ENCODE data around the gene HDAC4. TPM values are rescaled to one million over a fixed set of nuclear protein-coding genes. Genes with fewer than 3 reads are reported as not detected.

Gene HDAC4
- polyA plus RNA-seq, 2 of the 4 experiments (the other 2 are of a cell fraction): 8.6 to 10.4 TPM

DNA sequence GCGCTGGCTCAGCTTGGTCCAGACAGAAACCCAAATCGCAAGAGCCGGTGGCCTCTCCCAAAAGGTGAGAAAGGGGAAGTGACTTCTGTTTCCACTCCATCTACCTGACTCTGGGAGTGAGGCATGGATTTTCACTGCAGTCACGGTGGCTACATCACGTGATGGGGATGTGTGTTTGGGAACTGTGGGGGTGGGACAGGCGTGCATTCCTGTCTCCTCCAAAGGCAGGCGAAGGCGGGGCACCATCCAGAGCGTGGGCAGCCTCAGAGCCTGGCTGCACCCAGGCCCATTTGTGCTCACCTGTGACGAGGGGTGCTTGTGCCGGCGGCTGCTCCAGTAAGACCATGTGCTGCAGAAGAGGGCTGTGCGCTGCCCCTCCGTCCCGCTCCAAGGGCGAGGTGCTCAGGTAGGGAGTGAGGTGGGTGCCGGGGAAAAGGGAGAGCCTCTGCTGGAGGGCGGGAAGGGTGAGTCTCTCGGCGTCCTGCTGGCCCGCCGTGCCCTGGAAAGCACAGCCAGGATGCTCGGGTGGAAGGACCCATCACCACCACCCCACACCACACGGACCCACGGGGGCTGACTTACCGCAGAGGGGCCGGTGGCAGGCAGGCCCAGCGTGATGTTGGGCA lies 266.8 kb downstream of the HDAC4 start:
- H3K4me3 ChIP-seq: no peak overlapping the region
- WGBS (ENCODE audit: missing lambda C conversion rate): 94% methylated on average over 27 of the region's 28 CpGs
- no peak overlapping the region for H3K27ac ChIP-seq
- CTCF ChIA-PET: no interaction called here
- POLR2A ChIA-PET: no interaction called here
- H3K4me2 ChIP-seq: no peak overlapping the region
- H3K4me1 ChIP-seq: no peaks in the 10 kb centered on the region
- ATAC-seq: no peak
- no peaks in the 10 kb centered on the region for H3K9me3 ChIP-seq
- no peak for FAIRE-seq
- TF ChIP-seq FOSB (CRISPR knock-in tag; IDR thresholded peaks at IDR 0.05) (no peak), CBX2 (IDR thresholded peaks at IDR 0.05; ENCODE audit: borderline replicate concordance, low read depth) (no peak), TP53 (CRISPR knock-in tag; IDR thresholded peaks at IDR 0.05) (no peak), NPAS2 (CRISPR knock-in tag; IDR thresholded peaks at IDR 0.05; ENCODE audit: borderline replicate concordance) (no peak), HDAC2 (IDR thresholded peaks at IDR 0.05) (no peak), CHD2 (IDR thresholded peaks at IDR 0.05; ENCODE audit: low read length, partially characterized antibody) (no peak), ZFP36 (IDR thresholded peaks at IDR 0.05; ENCODE audit: borderline replicate concordance, partially characterized antibody) (no peak), FOXS1 (CRISPR knock-in tag; IDR thresholded peaks at IDR 0.05) (no peak), MYC (IDR thresholded peaks at IDR 0.05; ENCODE audit: borderline replicate concordance, low read length) (no peak), RFX5 (IDR thresholded peaks at IDR 0.05) (no peak)
- no peak for DNase-seq (ENCODE audit: low read depth in 1 of 2, low spot score in 1 of 2)

DNA sequence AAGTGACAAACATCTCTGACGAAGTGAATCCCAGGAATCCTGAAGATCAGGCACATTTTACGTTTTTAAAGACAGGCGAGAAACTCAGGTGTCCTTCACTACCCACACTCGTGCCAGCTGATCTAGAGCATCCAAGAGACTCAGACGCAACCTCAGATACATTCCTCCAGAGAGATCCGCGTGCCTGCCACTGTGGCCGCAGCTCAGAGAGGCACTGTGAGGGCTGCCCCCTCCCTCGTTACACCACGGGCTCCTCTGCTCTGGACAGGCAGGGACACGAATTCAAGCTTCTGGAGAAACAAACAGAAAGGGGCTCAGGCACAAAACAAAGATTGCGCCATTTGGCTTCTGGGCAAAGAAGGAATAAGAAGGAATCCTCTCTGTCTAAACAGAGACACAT lies 268.0 kb downstream of the HDAC4 start:
- no peak for TF ChIP-seq HOXB13 (CRISPR knock-in tag; IDR thresholded peaks at IDR 0.05; ENCODE audit: low read depth)
- no peak for TF ChIP-seq POLR2AphosphoS2 (conservative IDR thresholded peaks at IDR 0.05; ENCODE audit: low read length)
- TF ChIP-seq EHMT2 (IDR thresholded peaks at IDR 0.05; ENCODE audit: low read depth): no peak
- no peak for TF ChIP-seq HDAC2 (IDR thresholded peaks at IDR 0.05)
- no peak for TF ChIP-seq NR3C1 (IDR thresholded peaks at IDR 0.05)
- TF ChIP-seq, protein P1, sequence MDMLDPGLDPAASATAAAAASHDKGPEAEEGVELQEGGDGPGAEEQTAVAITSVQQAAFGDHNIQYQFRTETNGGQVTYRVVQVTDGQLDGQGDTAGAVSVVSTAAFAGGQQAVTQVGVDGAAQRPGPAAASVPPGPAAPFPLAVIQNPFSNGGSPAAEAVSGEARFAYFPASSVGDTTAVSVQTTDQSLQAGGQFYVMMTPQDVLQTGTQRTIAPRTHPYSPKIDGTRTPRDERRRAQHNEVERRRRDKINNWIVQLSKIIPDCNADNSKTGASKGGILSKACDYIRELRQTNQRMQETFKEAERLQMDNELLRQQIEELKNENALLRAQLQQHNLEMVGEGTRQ (IDR thresholded peaks at IDR 0.05): no peak
- no peak for TF ChIP-seq CBX8 (IDR thresholded peaks at IDR 0.05)
- no peak for TF ChIP-seq RARB (CRISPR knock-in tag; IDR thresholded peaks at IDR 0.05)
- TF ChIP-seq JUNB (IDR thresholded peaks at IDR 0.05): no peak
- TF ChIP-seq, protein P2, sequence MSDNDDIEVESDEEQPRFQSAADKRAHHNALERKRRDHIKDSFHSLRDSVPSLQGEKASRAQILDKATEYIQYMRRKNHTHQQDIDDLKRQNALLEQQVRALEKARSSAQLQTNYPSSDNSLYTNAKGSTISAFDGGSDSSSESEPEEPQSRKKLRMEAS (IDR thresholded peaks at IDR 0.05): no peak
- no peak for TF ChIP-seq FOSL2 (IDR thresholded peaks at IDR 0.05)
- TF ChIP-seq FOSL2 (CRISPR knock-in tag; IDR thresholded peaks at IDR 0.05): no peak
- TF ChIP-seq CBX2 (IDR thresholded peaks at IDR 0.05; ENCODE audit: borderline replicate concordance, low read depth): no peak
- TF ChIP-seq ZC3H11A (IDR thresholded peaks at IDR 0.05): no peak
- no peak for TF ChIP-seq HOXA7 (CRISPR knock-in tag; IDR thresholded peaks at IDR 0.05)
- TF ChIP-seq FOSB (CRISPR knock-in tag; IDR thresholded peaks at IDR 0.05): no peak
- TF ChIP-seq, protein P3, sequence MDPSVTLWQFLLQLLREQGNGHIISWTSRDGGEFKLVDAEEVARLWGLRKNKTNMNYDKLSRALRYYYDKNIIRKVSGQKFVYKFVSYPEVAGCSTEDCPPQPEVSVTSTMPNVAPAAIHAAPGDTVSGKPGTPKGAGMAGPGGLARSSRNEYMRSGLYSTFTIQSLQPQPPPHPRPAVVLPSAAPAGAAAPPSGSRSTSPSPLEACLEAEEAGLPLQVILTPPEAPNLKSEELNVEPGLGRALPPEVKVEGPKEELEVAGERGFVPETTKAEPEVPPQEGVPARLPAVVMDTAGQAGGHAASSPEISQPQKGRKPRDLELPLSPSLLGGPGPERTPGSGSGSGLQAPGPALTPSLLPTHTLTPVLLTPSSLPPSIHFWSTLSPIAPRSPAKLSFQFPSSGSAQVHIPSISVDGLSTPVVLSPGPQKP (IDR thresholded peaks at IDR 0.05; ENCODE audit: low read depth, low read length): no peak
- TF ChIP-seq RFX5 (IDR thresholded peaks at IDR 0.05): no peak
- no peaks in the 10 kb centered on the region for H3K9me3 ChIP-seq
- FAIRE-seq: no peak

More for the DNA sequence above, 268.0 kb downstream of the HDAC4 start:
- WGBS (ENCODE audit: missing lambda C conversion rate): 88% methylated on average over 12 of the region's 12 CpGs
- Histone ChIP-seq H3K27ac (no peak overlapping the region), H3K4me1 (no peaks in the 10 kb centered on the region), H3K4me3 (no peak overlapping the region), H3K4me2 (no peak overlapping the region)
- POLR2A ChIA-PET: no interaction called here
- ATAC-seq (no peak), DNase-seq (ENCODE audit: low read depth in 1 of 2, low spot score in 1 of 2) (no peak)
- CTCF ChIA-PET: interaction anchor here (0.5 to 1.4 kb wide), 3 partner anchors 8 to 210 kb away, joined by 3 to 4 read pairs (median 4); no protein-coding TSS in a partner anchor

Measured in A549 (cell line).